Measurements from ENCODE around the gene SPEF2.
"Not testable (repeated sequence)": the region's sequence is repeated elsewhere in the genome, so short reads cannot be mapped to it uniquely, and the experiment has no call there.

The SPEF2 gene

DNA sequence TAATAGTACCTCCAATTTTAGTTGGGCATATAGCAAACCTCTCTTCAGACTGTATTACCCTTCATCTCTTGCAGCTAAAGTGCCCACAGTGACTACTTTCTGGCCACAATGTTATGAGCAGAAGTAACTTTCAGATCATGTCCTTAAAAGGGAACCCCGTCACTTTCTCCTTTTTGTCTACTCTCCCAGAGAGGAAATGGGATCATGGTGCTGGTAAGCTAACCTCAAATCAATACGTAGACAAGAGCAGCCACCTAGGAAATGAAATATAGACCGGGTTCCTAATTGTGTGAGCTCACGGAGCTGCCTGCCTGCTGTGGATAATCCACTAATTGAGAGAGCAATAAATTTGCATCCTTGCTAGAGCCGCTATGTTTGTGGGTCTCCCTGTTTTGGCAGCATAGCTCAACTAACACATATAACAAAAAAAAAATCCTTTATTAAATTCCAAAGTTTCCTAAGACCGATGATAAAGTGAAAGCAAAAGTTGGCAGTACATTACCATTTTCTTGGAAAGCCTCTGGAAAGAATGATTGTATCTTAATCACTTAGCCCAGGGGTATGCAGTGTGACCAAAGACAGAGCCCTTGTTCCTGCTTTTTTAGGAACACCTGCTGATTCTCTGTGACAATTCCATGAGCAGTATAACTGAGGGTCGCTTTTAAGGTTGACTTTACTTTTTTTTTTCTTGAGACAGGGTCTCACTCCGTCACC is 233.5 kb downstream of the SPEF2 start:
- no peak for DNase-seq (ENCODE audit: low read depth in 2 of 3, low spot score in 2 of 3)

DNA sequence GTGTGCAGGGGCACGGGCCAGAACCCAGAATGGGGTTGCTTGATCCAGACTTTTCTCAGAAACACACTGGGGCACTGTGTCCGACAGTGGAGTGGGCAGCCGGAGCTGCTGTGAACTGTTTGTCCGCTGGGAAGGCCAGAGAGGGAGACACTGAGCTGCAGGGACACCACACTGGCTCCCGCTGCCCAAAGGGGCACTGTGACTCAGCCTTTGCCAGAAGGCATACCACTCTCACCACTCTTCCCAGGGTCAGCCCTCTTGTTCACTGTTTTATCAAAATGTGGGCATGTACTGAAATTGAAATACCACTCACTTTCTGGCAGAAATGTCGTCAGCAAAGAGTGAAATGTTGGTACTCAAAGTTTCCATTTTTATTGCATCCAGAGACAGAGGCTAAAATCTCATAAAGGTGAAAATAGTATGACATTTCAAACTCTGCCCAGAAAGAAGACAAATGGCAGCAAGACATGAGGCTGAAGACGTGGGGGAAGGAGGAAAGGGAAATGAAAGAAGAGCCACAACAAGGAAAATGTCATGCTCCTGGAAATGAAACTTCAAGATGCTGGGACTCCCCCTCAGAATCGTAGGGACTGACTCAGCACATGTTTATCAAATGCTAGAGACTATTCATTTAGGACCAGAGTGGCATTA is 234.5 kb downstream of the SPEF2 start:
- DNase-seq (ENCODE audit: low read depth in 2 of 3, low spot score in 2 of 3) = no peak

DNA sequence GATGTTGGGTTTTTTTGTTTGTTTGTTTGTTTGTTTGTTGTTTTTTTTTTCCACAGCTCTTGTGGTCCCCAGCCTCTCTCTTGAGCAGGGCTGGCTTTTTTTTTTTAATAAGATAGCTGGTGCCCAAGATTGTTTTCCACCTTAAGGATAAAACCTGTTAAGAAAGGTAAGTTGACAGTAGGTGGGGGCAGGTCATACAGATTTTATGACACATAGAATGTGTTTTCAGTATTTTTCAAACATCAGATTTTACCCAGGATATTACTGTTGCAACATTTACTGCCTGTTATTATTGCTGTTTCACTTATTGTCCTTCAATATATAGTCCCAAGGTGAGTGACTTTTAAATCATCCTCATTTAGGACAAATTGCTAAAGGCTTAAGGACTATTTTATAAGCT is 235.1 kb downstream of the SPEF2 start:
- no peak for DNase-seq (ENCODE audit: low read depth in 2 of 3, low spot score in 2 of 3)

DNA sequence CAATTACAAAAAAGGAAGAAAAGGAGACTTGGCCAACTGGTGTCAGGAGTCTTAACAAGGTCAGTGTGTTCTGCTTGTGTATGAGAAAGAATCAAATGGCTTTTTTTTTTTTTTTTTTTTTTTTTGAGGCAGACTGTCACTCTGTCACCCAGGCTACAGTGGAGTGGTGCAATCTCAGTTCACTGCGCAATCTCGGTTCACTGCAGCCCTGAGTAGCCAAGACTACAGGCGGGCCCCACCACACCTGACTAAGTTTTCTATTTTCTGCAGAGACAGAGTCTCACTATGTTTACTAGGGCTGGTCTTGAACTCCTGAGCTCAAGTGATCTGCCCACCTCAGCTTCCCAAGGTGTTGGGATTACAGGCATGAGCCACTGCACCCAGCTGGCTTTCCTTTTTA is 236.0 kb downstream of the SPEF2 start:
- no peak for DNase-seq (ENCODE audit: low read depth in 2 of 3, low spot score in 2 of 3)

DNA sequence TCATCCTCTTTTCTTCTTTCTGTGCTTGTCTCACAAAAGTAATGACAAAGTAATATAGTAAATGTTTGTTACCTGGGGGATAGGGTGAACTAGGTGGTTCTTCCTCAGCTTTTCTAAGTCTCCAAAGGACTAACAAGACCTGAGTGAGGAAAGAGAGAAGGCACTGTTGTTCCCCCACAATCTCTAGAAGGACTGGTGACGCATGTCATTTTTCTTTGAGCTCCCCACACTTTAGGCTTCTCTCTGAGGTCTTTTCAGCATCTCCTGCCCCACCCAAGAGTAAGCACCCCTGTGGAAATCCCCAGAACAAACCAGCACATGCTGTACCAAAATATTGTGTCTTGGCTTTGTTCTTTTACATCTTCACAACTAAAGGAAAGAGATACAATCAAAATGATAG is 236.6 kb downstream of the SPEF2 start:
- no peak for DNase-seq (ENCODE audit: low read depth in 2 of 3, low spot score in 2 of 3)

DNA sequence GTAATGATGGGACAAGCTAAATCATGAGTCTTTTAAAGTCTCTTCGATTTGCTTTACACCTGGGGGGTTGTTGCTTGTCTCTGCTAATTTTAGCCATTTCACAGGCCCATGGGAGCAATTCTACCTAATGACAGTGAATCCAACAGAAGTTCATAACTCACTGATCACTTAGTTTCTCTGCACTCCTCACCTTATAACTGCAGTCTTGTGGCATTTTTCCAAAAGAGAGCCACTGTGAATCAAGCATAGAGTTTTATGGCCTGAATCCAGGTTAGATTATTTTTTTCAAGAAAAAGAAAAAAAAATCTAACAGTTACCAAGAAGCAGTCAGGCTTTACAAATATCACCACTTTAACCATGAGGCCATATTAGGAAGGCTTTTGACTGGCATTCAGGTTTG is 237.5 kb downstream of the SPEF2 start:
- DNase-seq (ENCODE audit: low read depth in 2 of 3, low spot score in 2 of 3) = no peak

DNA sequence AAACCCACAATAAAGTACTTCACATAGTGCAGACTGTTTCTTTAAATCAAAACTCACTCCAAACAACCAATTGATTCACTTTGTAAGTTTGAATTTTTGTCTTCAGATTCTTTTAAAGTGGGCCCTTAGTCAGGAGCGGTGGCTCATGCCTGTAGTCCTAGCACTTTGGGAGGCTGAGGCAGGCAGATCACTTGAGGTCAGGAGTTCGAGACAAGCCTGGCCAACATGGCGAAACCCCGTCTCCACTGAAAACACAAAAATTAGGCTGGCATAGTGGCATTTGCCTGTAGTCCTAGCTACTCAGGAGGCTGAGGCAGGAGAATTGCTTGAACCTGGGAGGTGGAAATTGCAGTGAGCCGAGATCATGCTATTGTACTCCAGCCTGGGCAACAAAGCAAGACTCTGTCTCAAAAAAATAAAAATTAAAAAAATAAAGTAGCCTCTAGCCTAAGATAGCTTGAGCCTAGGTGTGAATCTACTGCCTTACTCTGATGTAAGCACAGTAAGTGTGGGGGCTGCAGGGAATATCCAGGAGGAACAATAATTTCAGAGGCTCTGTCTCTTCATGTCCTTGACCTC is 238.6 kb downstream of the SPEF2 start:
- not testable (repeated sequence) for DNase-seq (ENCODE audit: low read depth in 2 of 3, low spot score in 2 of 3)

DNA sequence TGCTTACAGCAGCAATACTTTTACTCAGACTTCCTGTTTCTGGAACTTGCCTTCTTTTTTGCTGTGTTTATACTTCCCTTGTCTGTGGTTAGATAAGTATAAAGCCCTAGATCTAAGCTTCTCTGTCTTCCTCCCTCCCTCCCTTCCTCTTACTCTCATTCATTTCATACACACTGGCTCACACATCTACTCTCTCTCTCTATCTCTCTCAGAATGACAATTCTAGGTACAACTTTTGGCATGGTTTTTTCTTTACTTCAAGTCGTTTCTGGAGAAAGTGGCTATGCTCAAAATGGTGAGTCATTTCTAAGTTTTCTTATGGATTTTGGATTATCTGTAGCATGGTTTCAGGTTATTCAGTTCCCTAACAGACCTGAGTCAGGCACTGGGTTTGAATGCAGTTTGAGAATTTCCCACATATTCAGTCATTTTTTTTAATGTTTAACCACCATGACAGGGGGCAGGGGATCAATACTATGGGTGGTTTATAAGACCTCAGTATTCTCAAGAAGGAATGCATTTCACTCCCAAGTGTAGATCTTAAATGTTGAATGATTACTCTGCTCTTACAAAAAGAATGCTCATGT is 239.2 kb downstream of the SPEF2 start, which contains the start of gene IL7R:
Gene IL7R, plus strand, starts transcription at position 127 of the 587 bp plus-strand sequence. Its CDS starts 87 bp downstream, at position 214.
- DNase-seq (ENCODE audit: low read depth in 2 of 3, low spot score in 2 of 3) = no peak

DNA sequence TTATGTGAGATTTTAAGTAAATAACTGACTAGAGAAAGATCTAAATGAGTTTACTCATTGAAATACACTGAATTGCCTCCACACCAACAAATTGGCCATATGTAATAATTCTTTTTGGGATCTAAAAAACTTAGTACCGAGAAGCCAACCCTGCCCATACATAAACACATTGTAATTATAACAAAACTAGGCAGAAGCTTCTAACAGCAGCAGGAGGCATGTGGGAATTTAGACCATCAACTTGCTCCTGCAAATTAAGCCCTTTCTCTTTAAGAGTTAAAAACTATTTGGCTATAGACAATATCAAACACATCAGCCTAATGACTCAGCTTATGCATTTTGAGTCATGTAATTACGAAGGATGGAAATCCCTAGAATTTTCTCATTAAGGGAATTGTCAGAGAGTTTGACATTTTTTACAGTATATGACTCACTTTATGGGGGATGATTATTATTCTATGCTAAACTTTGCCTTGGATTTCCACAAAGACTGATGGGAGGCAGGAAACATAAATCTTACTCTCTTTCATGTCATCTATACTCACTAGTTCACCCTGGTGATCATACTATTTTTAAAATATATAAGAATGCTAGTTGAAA is 240.0 kb downstream of the SPEF2 start:
- no peak for DNase-seq (ENCODE audit: low read depth in 2 of 3, low spot score in 2 of 3)

DNA sequence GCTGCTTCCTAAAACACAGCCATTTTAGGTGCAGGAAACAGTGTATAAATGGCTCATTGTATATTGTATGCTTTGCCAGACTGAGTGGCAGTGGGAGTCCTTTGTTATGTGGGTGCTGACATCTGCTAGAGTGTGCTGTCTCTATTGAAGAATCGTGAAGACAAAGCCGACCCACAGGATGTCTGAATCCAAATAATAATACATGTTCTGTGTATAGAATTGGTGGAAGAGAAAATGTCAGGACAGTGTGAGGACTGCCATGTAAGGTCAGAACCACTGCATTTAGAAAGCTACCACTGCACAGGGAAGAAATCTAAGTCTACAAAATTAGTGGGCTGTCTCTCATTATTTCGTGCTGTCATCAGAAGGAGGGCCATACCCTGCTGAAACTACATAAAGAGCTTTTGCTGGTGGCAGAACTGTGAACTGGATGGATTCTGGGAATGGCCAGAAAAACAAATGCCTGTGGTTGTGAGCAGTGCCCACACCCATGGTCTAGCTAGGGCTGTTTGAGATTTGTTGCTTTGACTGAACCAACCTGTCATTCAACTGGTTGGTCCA is 241.5 kb downstream of the SPEF2 start:
- no peak for DNase-seq (ENCODE audit: low read depth in 2 of 3, low spot score in 2 of 3)

DNA sequence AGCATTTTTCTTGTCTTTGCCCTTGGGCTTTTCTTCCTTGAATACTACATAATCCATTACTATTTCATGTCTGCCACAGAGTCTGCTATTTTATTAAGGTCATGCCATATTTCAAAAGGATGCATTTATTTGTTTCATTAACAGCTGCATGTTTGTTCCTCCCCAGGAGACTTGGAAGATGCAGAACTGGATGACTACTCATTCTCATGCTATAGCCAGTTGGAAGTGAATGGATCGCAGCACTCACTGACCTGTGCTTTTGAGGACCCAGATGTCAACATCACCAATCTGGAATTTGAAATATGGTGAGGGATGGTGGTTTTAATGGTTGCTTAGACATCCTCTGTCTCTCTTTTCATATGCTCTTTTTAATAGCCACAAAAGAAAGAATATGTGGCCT is 243.0 kb downstream of the SPEF2 start:
- no peak for DNase-seq (ENCODE audit: low read depth in 2 of 3, low spot score in 2 of 3)

DNA sequence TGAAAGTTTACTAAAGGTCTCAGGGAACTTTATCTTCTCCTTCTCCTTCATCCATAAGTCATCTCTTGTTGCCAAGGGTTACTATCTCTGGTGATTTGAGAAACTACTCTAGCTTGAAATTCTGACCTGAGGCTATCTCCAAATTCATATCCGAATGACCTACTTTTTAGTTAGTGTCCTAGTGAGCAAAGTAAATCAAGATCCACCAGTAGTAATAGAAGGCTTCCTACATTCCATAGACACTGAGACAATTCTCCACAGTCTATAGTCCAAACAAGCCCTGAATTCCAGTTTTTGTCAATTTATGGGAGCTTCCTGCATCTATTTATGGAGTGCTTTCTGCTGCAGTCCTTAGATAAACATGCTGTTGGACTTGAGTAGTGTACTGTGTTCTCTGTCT is 244.1 kb downstream of the SPEF2 start:
- no peak for DNase-seq (ENCODE audit: low read depth in 2 of 3, low spot score in 2 of 3)

DNA sequence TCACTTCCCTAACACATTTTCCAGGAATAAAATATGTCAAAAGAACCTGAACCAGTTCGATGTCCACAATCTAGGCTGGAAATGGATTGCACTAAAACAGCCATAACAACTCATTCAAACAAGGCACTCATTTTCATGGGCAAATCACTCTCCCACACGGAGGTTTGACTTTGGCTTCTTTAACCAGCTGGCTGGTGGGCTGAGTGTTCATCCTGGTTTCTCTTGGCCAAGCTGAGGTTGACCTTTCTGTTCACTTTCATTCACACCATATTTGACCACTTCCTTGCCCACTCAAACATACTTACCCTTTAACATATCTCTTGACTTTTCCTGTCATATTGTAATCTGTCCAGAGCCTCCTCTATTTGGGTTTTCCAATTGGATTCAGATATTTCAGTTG is 244.5 kb downstream of the SPEF2 start:
- DNase-seq (ENCODE audit: low read depth in 2 of 3, low spot score in 2 of 3) = no peak

DNA sequence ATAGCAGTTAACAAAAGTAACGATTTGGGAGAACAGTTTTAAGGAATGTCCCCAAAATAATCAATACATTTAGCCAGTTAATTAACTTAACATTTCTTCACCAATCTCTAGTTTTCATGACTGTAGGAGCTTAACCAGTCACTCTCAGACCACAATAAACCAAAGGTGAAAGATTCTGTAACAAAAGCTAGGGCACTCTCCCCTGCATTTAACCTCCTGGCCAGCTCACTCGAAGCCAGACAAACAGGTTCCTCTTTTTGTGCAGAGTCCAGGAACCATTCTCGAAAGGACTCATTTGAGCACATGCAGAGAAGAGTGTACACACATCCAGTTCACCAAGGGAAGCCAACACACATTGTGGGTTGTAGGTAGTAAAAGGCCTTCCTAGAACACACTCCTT is 245.5 kb downstream of the SPEF2 start:
- no peak for DNase-seq (ENCODE audit: low read depth in 2 of 3, low spot score in 2 of 3)
